GM04503 (cell line): ENCODE measurements around the gene CFAP97D2.
"Not testable (repeated sequence)": the region's sequence is repeated elsewhere in the genome, so short reads cannot be mapped to it uniquely, and the experiment has no call there.

Source experiments
- DNase-seq: peaks from one replicate; pipeline ENCODE4 v3.0.0-alpha.2; 2012; ENCODE audit warnings: low read depth

CFAP97D2 gene

GRCh38 chr13:114143806-114144605 is 35.1 kb upstream of the CFAP97D2 start:
- no peak for DNase-seq

- DNase-seq = no peak
Measured at GRCh38 chr13:114144606-114145244, 34.3 kb upstream of the CFAP97D2 start.

GRCh38 chr13:114145256-114145655 is 33.8 kb upstream of the CFAP97D2 start:
- no peak for DNase-seq

GRCh38 chr13:114145722-114146121 is 33.3 kb upstream of the CFAP97D2 start:
- DNase-seq = no peak

- no peak for DNase-seq
Measured at GRCh38 chr13:114146173-114146572, 32.9 kb upstream of the CFAP97D2 start.

- DNase-seq = no peak
Measured at GRCh38 chr13:114146629-114147028, 32.4 kb upstream of the CFAP97D2 start.

GRCh38 chr13:114147803-114148520 is 31.1 kb upstream of the CFAP97D2 start:
- no peak for DNase-seq

GRCh38 chr13:114148521-114148855 is 30.6 kb upstream of the CFAP97D2 start:
- DNase-seq = no peak

- not testable (repeated sequence) for DNase-seq
Measured at GRCh38 chr13:114148886-114149285, 30.2 kb upstream of the CFAP97D2 start.

- DNase-seq = no peak
Measured at GRCh38 chr13:114149774-114150740, 29.0 kb upstream of the CFAP97D2 start.

GRCh38 chr13:114151031-114151430 is 28.0 kb upstream of the CFAP97D2 start:
- DNase-seq = no peak

GRCh38 chr13:114151565-114152284 is 27.3 kb upstream of the CFAP97D2 start:
- DNase-seq = no peak

- no peak for DNase-seq
Measured at GRCh38 chr13:114152285-114152645, 26.8 kb upstream of the CFAP97D2 start.

- no peak for DNase-seq
Measured at GRCh38 chr13:114152831-114153371, 26.2 kb upstream of the CFAP97D2 start.

- DNase-seq = no peak
Measured at GRCh38 chr13:114153485-114154080, 25.5 kb upstream of the CFAP97D2 start.

- DNase-seq = no peak
Measured at GRCh38 chr13:114154476-114154875, 24.6 kb upstream of the CFAP97D2 start.

GRCh38 chr13:114155320-114155719 is 23.7 kb upstream of the CFAP97D2 start:
- no peak for DNase-seq

GRCh38 chr13:114155926-114156883 is 22.9 kb upstream of the CFAP97D2 start:
- DNase-seq = no peak

- no peak for DNase-seq
Measured at GRCh38 chr13:114157869-114158495, 21.1 kb upstream of the CFAP97D2 start.
